ENCODE measurements around the gene GOLGA8J. TPM values are rescaled to one million over a fixed set of nuclear protein-coding genes. Genes with fewer than 3 reads are reported as not detected.
"Not testable (repeated sequence)": the region's sequence is repeated elsewhere in the genome, so short reads cannot be mapped to it uniquely, and the experiment has no call there.

GOLGA8J gene
- total RNA-seq, 1 donor from 2014 or later, result not detected

GRCh38 chr15:30045248-30046041, 37.3 kb upstream of the GOLGA8J start:
- not testable (repeated sequence) for H3K9me3 ChIP-seq (ENCODE audit: control insufficient read depth in 3 of 3, low read length in 3 of 3); H3K9ac ChIP-seq (ENCODE audit: low read depth in 1 of 3, low read length in 3 of 3); H3K4me1 ChIP-seq (ENCODE audit: control insufficient read depth in 3 of 3, insufficient read depth in 3 of 3, low read length in 3 of 3); H3K36me3 ChIP-seq (ENCODE audit: control insufficient read depth in 3 of 3, insufficient read depth in 3 of 3, low read length in 3 of 3); H3K4me3 ChIP-seq (ENCODE audit: low read length in 3 of 3); H3K27ac ChIP-seq (ENCODE audit: low read depth, low read length)
- H3K27me3 ChIP-seq (ENCODE audit: control insufficient read depth in 3 of 3, insufficient read depth in 3 of 3, low read length in 3 of 3), result peaks cover 0 to 13% (median 0%) of the 10 kb centered on the region in 3 donors

- Histone ChIP-seq H3K4me1 (ENCODE audit: control insufficient read depth in 3 of 3, insufficient read depth in 3 of 3, low read length in 3 of 3) (no peaks in the 10 kb centered on the region), H3K4me3 (ENCODE audit: low read length in 3 of 3) (no peak overlapping the region), H3K9me3 (ENCODE audit: control insufficient read depth in 3 of 3, low read length in 3 of 3) (no peaks in the 10 kb centered on the region), H3K36me3 (ENCODE audit: control insufficient read depth in 3 of 3, insufficient read depth in 3 of 3, low read length in 3 of 3) (no peaks in the 10 kb centered on the region), H3K9ac (ENCODE audit: low read depth in 1 of 3, low read length in 3 of 3) (no peak overlapping the region), H3K27ac (ENCODE audit: low read depth, low read length) (no peak overlapping the region), H3K27me3 (ENCODE audit: control insufficient read depth in 3 of 3, insufficient read depth in 3 of 3, low read length in 3 of 3) (peaks cover 0 to 13% (median 0%) of the 10 kb centered on the region in 3 donors)
These were observed 36.3 kb upstream of the GOLGA8J start for GRCh38 chr15:30046430-30046829.

GRCh38 chr15:30055604-30056003, 27.2 kb upstream of the GOLGA8J start:
- Histone ChIP-seq H3K9ac (ENCODE audit: low read depth in 1 of 3, low read length in 3 of 3) (no peak overlapping the region), H3K9me3 (ENCODE audit: control insufficient read depth in 3 of 3, low read length in 3 of 3) (no peaks in the 10 kb centered on the region), H3K27me3 (ENCODE audit: control insufficient read depth in 3 of 3, insufficient read depth in 3 of 3, low read length in 3 of 3) (no peaks in the 10 kb centered on the region), H3K4me3 (ENCODE audit: low read length in 3 of 3) (no peak overlapping the region), H3K36me3 (ENCODE audit: control insufficient read depth in 3 of 3, insufficient read depth in 3 of 3, low read length in 3 of 3) (no peaks in the 10 kb centered on the region), H3K27ac (ENCODE audit: low read depth, low read length) (no peak overlapping the region), H3K4me1 (ENCODE audit: control insufficient read depth in 3 of 3, insufficient read depth in 3 of 3, low read length in 3 of 3) (no peaks in the 10 kb centered on the region)

GRCh38 chr15:30056166-30056565, 26.6 kb upstream of the GOLGA8J start:
- Histone ChIP-seq H3K9me3 (ENCODE audit: control insufficient read depth in 3 of 3, low read length in 3 of 3) (no peaks in the 10 kb centered on the region), H3K36me3 (ENCODE audit: control insufficient read depth in 3 of 3, insufficient read depth in 3 of 3, low read length in 3 of 3) (no peaks in the 10 kb centered on the region), H3K4me3 (ENCODE audit: low read length in 3 of 3) (no peak overlapping the region), H3K4me1 (ENCODE audit: control insufficient read depth in 3 of 3, insufficient read depth in 3 of 3, low read length in 3 of 3) (no peaks in the 10 kb centered on the region), H3K27me3 (ENCODE audit: control insufficient read depth in 3 of 3, insufficient read depth in 3 of 3, low read length in 3 of 3) (no peaks in the 10 kb centered on the region), H3K9ac (ENCODE audit: low read depth in 1 of 3, low read length in 3 of 3) (no peak overlapping the region), H3K27ac (ENCODE audit: low read depth, low read length) (no peak overlapping the region)

GRCh38 chr15:30059771-30060170, 23.0 kb upstream of the GOLGA8J start:
- Histone ChIP-seq H3K9me3 (ENCODE audit: control insufficient read depth in 3 of 3, low read length in 3 of 3) (no peaks in the 10 kb centered on the region), H3K36me3 (ENCODE audit: control insufficient read depth in 3 of 3, insufficient read depth in 3 of 3, low read length in 3 of 3) (no peaks in the 10 kb centered on the region), H3K27me3 (ENCODE audit: control insufficient read depth in 3 of 3, insufficient read depth in 3 of 3, low read length in 3 of 3) (no peaks in the 10 kb centered on the region), H3K9ac (ENCODE audit: low read depth in 1 of 3, low read length in 3 of 3) (no peak overlapping the region), H3K4me3 (ENCODE audit: low read length in 3 of 3) (no peak overlapping the region), H3K4me1 (ENCODE audit: control insufficient read depth in 3 of 3, insufficient read depth in 3 of 3, low read length in 3 of 3) (no peaks in the 10 kb centered on the region), H3K27ac (ENCODE audit: low read depth, low read length) (no peak overlapping the region)

GRCh38 chr15:30062881-30063280, 19.9 kb upstream of the GOLGA8J start:
- Histone ChIP-seq H3K4me1 (ENCODE audit: control insufficient read depth in 3 of 3, insufficient read depth in 3 of 3, low read length in 3 of 3) (no peaks in the 10 kb centered on the region), H3K9me3 (ENCODE audit: control insufficient read depth in 3 of 3, low read length in 3 of 3) (no peaks in the 10 kb centered on the region), H3K36me3 (ENCODE audit: control insufficient read depth in 3 of 3, insufficient read depth in 3 of 3, low read length in 3 of 3) (no peaks in the 10 kb centered on the region), H3K9ac (ENCODE audit: low read depth in 1 of 3, low read length in 3 of 3) (no peak overlapping the region), H3K4me3 (ENCODE audit: low read length in 3 of 3) (no peak overlapping the region), H3K27ac (ENCODE audit: low read depth, low read length) (no peak overlapping the region), H3K27me3 (ENCODE audit: control insufficient read depth in 3 of 3, insufficient read depth in 3 of 3, low read length in 3 of 3) (no peaks in the 10 kb centered on the region)

- Histone ChIP-seq H3K27ac (ENCODE audit: low read depth, low read length) (no peak overlapping the region), H3K27me3 (ENCODE audit: control insufficient read depth in 3 of 3, insufficient read depth in 3 of 3, low read length in 3 of 3) (no peaks in the 10 kb centered on the region), H3K4me1 (ENCODE audit: control insufficient read depth in 3 of 3, insufficient read depth in 3 of 3, low read length in 3 of 3) (no peaks in the 10 kb centered on the region), H3K9me3 (ENCODE audit: control insufficient read depth in 3 of 3, low read length in 3 of 3) (peaks cover 0 to 4% (median 0%) of the 10 kb centered on the region in 3 donors), H3K4me3 (ENCODE audit: low read length in 3 of 3) (no peak overlapping the region), H3K9ac (ENCODE audit: low read depth in 1 of 3, low read length in 3 of 3) (no peak overlapping the region), H3K36me3 (ENCODE audit: control insufficient read depth in 3 of 3, insufficient read depth in 3 of 3, low read length in 3 of 3) (no peaks in the 10 kb centered on the region)
These were observed 18.8 kb upstream of the GOLGA8J start for GRCh38 chr15:30063835-30064546.

- Histone ChIP-seq H3K36me3 (ENCODE audit: control insufficient read depth in 3 of 3, insufficient read depth in 3 of 3, low read length in 3 of 3) (no peaks in the 10 kb centered on the region), H3K4me3 (ENCODE audit: low read length in 3 of 3) (no peak overlapping the region), H3K9me3 (ENCODE audit: control insufficient read depth in 3 of 3, low read length in 3 of 3) (peaks cover 0 to 4% (median 0%) of the 10 kb centered on the region in 3 donors), H3K27me3 (ENCODE audit: control insufficient read depth in 3 of 3, insufficient read depth in 3 of 3, low read length in 3 of 3) (no peaks in the 10 kb centered on the region), H3K9ac (ENCODE audit: low read depth in 1 of 3, low read length in 3 of 3) (no peak overlapping the region), H3K4me1 (ENCODE audit: control insufficient read depth in 3 of 3, insufficient read depth in 3 of 3, low read length in 3 of 3) (no peaks in the 10 kb centered on the region), H3K27ac (ENCODE audit: low read depth, low read length) (no peak overlapping the region)
These were observed 17.5 kb upstream of the GOLGA8J start for GRCh38 chr15:30065025-30065801.

- H3K4me3 ChIP-seq (ENCODE audit: low read length in 3 of 3), result no peak overlapping the region
- H3K9me3 ChIP-seq (ENCODE audit: control insufficient read depth in 3 of 3, low read length in 3 of 3), result peaks cover 0 to 4% (median 0%) of the 10 kb centered on the region in 3 donors
- H3K36me3 ChIP-seq (ENCODE audit: control insufficient read depth in 3 of 3, insufficient read depth in 3 of 3, low read length in 3 of 3), result no peaks in the 10 kb centered on the region
- H3K27ac ChIP-seq (ENCODE audit: low read depth, low read length), result no peak overlapping the region
- no peaks in the 10 kb centered on the region for H3K27me3 ChIP-seq (ENCODE audit: control insufficient read depth in 3 of 3, insufficient read depth in 3 of 3, low read length in 3 of 3)
- no peak overlapping the region for H3K9ac ChIP-seq (ENCODE audit: low read depth in 1 of 3, low read length in 3 of 3)
- H3K4me1 ChIP-seq (ENCODE audit: control insufficient read depth in 3 of 3, insufficient read depth in 3 of 3, low read length in 3 of 3), result no peaks in the 10 kb centered on the region
These were observed 14.4 kb upstream of the GOLGA8J start for GRCh38 chr15:30068326-30068725.

All from skeletal muscle tissue (tissue), 4 donors.